GM19324 (cell line): ENCODE measurements around the gene PPM1L.

Experiments used
- ATAC-seq: cut with Tn5 transposase; IDR thresholded peaks from one replicate; pipeline ENCODE4 v1.9.1; 2021; ENCODE audit warnings: mild to moderate bottlenecking, moderate library complexity; ENCODE audit not compliant: unreplicated experiment, low FRiP score

The PPM1L gene

GRCh38 chr3:160758929-160759577 lies 3.0 kb downstream of the PPM1L start:
- ATAC-seq = no peak

- no peak for ATAC-seq
Measured at GRCh38 chr3:160763073-160763472, 7.0 kb downstream of the PPM1L start.

GRCh38 chr3:160765211-160765610 lies 9.2 kb downstream of the PPM1L start:
- ATAC-seq = no peak

GRCh38 chr3:160768031-160768430 lies 12.0 kb downstream of the PPM1L start:
- ATAC-seq = no peak

GRCh38 chr3:160768918-160769317 lies 12.9 kb downstream of the PPM1L start:
- ATAC-seq = no peak

GRCh38 chr3:160771811-160772459 lies 15.9 kb downstream of the PPM1L start:
- ATAC-seq = no peak

GRCh38 chr3:160773722-160774121 lies 17.7 kb downstream of the PPM1L start:
- no peak for ATAC-seq

GRCh38 chr3:160774172-160774571 lies 18.1 kb downstream of the PPM1L start:
- no peak for ATAC-seq

- ATAC-seq = no peak
Measured at GRCh38 chr3:160778480-160778879, 22.4 kb downstream of the PPM1L start.

- ATAC-seq = no peak
Measured at GRCh38 chr3:160779040-160779439, 23.0 kb downstream of the PPM1L start.

- no peak for ATAC-seq
Measured at GRCh38 chr3:160780245-160780644, 24.2 kb downstream of the PPM1L start.

- no peak for ATAC-seq
Measured at GRCh38 chr3:160781402-160781801, 25.4 kb downstream of the PPM1L start.

- no peak for ATAC-seq
Measured at GRCh38 chr3:160781863-160782262, 25.8 kb downstream of the PPM1L start.

GRCh38 chr3:160784853-160785252 lies 28.8 kb downstream of the PPM1L start:
- no peak for ATAC-seq

- ATAC-seq = no peak
Measured at GRCh38 chr3:160790726-160791125, 34.7 kb downstream of the PPM1L start.

- ATAC-seq = no peak
Measured at GRCh38 chr3:160792540-160792939, 36.5 kb downstream of the PPM1L start.

GRCh38 chr3:160793722-160794252 lies 37.8 kb downstream of the PPM1L start:
- no peak for ATAC-seq

- no peak for ATAC-seq
Measured at GRCh38 chr3:160796089-160796812, 40.2 kb downstream of the PPM1L start.

- ATAC-seq = no peak
Measured at GRCh38 chr3:160796813-160797164, 40.8 kb downstream of the PPM1L start.

- ATAC-seq = no peak
Measured at GRCh38 chr3:160797356-160797755, 41.3 kb downstream of the PPM1L start.

GRCh38 chr3:160801386-160802118 lies 45.5 kb downstream of the PPM1L start:
- ATAC-seq = peak; percentile 63
